ENCODE data around the gene HAUS5.
A peak's percentile ranks its signal among the peaks of the same experiment; 100 is the strongest.
"Not testable (repeated sequence)": the region's sequence is repeated elsewhere in the genome, so short reads cannot be mapped to it uniquely, and the experiment has no call there.

HAUS5 gene

DNA sequence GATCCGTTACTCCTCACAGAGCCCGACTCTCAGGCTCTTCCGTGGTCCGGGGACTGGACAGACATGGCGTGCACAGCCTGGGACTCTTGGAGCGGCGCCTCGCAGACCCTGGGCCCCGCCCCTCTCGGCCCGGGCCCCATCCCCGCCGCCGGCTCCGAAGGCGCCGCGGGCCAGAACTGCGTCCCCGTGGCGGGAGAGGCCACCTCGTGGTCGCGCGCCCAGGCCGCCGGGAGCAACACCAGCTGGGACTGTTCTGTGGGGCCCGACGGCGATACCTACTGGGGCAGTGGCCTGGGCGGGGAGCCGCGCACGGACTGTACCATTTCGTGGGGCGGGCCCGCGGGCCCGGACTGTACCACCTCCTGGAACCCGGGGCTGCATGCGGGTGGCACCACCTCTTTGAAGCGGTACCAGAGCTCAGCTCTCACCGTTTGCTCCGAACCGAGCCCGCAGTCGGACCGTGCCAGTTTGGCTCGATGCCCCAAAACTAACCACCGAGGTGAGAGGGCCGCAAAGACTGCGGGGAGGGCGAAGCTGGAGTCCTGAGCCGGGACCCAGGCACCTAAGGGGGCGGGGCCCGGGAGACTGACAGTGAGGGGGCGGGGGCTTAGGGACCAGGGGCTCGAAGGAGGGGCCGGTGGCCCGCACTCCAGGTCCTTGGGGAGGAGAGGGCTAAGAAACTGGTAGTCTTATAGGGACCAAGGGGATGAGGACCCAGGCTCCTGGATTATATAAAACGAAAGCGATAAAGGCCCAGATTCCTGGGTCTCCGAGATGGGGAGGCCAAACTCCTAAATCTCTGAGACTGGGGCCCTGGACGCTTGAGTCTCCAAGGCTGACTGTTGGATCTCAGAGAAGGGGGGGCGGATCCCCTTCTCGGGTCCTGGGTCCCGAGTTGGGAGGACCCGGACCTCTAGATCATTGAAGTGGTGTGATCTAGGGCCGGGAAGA is 31.0 kb downstream of the HAUS5 start:
- DNase-seq = peak; percentile 34

DNA sequence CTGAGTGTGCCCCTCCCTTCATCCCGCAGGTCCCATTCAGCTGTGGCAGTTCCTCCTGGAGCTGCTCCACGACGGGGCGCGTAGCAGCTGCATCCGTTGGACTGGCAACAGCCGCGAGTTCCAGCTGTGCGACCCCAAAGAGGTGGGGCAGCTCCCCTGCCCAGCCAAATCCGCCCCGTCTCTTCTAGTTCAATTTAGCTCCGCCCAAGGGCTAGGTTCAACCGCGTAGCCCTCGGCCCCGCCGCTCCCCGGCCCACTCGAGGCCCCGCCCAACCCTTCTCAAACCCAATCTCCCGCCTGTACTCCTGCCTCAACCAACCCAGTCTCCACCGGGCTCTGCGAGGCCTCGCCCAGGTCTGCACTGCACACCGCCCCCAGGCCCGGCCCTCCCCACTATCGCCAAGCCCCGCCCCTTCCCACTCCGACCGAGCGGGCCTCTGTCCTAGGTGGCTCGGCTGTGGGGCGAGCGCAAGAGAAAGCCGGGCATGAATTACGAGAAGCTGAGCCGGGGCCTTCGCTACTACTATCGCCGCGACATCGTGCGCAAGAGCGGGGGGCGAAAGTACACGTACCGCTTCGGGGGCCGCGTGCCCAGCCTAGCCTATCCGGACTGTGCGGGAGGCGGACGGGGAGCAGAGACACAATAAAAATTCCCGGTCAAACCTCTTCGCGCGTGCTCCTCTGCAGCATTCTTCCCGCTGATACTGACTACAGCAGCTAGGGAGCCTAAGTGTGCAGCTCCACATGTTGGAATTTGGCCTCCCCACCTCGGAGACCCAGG is 31.9 kb downstream of the HAUS5 start:
- DNase-seq = peak; percentile 76

DNA sequence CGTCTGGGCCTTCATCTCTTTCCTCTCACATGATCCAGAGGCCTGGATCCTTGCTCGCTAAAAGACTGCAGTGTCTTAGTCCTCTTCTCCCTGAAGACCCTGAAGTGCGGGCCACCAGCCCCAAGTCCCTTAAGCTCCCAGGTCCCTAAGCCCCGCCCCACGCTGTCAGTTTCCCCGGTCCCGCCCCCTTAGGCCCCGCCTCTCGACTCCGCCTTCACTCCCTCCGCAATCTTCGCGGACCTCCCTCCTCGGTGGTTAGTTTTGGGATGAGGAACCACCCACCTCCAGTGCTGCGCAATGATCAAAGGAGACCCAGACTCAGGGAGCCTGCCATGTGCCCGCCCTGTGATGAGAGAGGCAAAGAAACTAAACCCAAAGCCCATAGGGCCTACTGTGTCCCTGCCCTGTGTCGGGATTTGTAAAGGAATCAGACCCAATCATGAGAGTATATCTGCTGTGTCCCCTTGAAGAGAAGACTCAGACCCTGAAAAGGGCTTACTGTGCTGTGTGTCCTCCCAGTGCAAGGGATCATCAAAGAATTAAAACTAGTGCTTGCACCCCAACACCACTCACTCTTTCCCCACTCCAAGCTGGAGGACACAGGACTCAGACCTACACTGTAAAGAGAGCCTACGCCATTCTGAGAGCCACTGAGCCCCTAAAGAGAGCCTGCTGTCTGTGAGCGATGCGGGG is 32.6 kb downstream of the HAUS5 start:
- no peak for DNase-seq

DNA sequence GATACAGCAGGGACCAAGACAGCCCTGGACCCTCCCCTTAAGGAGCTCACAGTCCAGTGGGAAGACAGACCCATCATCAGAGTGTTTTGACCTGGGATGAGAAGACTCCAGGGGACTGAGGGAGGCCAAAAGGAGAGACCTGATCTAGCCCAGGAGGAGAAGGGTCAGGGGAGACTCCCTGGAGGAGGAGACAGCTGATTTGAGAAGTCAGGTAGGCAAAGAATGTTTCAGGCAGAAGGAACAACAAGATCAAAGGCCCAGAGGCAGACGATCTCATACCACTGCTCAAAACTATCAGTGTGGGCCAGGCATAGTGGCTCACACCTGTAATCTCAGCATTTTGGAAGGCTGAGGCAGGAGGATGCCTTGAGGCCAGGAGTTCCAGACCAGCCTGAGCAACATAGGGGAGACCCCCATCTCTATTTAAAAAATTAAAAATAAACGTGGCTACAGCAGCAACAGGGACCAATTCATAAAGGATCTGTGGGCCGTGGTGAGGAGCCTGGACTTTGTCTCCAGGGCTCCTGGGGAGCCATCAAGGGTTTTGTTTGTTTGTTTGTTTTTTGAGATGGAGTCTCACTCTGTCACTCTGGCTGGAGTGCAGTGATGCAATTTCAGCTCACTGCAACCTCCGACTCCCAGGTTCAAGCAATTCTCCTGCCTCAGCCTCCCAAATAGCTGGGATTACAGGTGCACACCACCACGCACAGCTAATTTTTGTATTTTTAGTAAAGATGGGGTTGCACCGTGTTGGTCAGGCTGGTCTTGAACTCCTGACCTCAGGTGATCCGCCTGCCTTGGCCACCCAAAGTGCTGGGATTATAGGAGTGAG is 33.4 kb downstream of the HAUS5 start:
- DNase-seq = no peak

DNA sequence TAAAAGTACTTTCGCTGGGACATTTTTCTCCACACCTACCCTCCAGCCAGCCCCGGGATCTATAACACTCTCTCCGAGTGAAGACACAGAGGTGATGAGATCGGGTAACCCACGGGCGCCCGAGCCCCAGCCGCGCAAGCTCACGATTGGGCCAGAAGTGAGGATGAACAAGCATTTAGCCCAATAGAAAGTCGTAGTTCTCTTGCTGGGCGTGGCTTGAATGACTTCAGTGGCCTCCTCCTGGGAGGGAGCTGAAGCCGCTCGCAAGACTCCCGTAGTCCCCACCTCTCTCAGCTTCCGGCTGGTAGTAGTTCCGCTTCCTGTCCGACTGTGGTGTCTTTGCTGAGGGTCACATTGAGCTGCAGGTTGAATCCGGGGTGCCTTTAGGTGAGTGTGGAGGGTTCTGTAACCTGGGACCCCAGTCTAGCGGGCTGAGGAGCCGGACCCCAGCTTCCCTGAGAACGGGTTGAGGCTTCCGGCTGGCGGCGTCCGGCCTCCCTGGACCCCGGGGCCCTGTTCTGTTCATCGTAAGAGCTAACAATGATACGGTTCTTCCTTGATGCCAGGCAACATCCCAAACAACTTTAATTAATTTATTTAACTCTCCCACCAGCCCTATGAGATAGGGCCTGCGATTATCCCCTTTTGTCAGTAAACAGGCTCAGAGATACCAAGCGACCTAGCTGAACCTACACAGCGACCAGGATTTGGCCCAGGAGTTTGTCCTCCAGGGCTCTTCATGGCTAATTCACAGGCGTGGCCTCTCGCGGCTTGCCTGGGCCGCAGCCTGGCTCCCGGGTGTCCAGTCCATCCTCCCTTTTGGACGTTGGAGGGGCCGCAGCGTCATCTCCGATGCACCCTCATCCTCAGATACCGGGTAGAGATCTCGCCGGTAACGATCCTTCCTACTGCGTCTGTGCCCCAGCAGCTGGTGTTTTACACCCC is 35.8 kb downstream of the HAUS5 start, which contains the start of gene COX6B1:
TSS of gene COX6B1 (plus strand) at position 307 of the 945 bp plus-strand sequence. CDS start 2,921 bp downstream, outside the sequence.
- DNase-seq = peak; percentile 94

DNA sequence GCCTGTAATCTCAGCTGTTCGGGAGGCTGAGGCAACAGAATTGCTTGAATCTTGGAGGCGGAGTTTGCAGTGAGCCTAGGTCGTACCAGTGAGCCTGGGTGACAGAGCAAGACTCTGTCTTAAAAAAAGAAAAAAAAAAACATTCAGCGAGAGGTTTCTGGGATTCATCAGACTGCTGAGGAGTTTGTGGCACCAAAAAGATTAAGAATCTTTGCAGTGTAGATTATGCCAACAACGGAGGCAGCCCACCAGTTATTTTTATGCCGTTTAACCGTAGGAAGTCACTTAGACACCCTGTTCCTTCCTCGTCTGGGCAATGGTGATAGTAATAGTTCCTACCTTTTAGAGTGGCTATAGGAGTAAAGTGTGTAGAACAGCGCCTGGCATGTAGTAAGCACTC is 38.0 kb downstream of the HAUS5 start:
- no peak for DNase-seq

DNA sequence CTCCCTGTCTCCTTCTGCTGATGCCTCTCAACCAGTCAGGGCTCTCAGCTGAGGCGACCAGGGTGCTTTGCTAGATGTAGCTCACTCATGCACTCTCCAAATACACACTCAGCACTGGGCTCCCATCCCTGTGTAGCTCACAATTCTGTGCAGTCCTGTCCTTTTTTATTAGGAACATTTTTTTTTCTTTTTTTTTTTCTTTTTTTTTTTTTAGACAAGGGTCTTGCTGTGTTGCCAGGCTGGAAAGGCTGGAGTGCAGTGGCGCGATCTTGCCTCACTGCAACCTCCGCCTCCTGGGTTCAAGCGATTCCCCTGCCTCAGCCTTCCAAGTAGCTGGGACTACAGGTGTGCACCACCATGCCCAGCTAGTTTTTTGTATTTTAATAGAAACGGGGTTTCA is 42.3 kb downstream of the HAUS5 start:
- DNase-seq = not testable (repeated sequence)

DNA sequence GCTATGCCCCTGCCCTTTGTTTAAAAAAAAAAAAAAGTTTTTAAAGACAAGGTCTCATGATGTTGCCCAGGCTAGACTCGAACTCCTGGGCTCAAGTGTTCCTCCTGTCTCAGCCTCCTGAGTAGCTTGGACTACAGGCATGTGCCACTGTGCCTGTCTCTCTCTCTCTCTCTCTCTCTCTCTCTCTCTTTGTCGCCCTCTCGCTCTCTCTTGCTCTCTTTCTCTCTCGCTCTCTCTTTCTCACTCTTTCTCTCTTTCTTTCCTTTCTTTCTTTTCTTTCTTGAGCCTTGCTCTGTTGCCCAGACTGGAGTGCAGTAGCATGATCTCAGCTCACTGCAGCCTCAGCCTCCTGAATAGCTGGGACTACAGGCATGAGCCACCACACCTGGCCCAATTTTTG is 43.1 kb downstream of the HAUS5 start:
- no peak for DNase-seq

DNA sequence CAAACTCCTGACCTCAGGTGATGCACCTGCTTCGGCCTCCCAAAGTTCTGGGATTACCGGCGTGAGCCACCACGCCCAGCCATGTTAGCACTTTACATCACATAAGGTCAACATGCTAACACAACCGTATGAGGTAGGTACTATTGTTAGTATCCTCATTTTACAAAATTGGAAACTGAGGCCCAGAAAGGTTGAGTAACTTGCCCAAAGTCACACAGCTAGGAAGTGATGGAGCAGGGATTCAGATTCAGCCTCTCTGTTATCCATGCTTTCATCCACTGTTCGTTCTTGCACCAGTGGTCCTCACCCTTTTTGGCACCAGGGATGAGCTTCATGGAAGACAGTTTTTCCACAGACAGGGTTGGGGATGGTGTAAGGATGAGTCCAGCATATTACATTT is 44.2 kb downstream of the HAUS5 start:
- DNase-seq = no peak

DNA sequence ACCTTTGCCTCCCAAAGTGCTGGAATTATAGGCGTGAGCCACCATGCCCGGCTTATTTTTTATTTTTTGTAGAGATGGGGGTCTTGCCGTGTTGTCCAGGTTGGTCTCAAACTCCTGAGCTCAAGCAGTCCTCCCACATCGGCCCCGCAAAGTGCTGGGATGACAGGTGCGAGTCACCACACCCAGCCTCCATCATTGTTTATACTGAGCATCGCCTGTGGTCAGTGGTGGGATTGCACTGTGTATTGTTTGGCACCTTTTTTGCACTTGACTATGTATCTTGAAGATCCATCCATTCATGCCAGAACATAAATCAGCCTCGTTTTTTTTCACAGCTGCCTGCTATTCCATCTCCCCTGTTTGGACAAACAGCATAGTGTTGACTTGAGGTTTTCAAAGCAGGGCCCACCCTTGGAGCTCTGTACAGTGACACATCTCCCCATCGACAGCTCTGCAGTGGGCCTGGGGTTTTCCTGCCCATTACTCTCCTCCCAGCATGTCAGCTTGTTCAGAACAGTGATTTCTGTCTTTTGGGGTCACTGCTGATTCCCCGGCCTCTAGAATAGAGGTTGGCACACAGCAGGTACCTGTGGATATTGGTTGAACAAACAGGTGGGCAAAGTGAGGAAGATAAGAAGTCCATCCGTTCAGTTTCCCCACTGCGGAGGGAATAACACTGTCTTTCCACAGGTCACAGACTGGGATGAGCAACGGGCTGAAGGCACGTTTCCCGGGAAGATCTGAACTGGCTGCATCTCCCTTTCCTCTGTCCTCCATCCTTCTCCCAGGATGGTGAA is 45.6 kb downstream of the HAUS5 start:
- DNase-seq = no peak

DNA sequence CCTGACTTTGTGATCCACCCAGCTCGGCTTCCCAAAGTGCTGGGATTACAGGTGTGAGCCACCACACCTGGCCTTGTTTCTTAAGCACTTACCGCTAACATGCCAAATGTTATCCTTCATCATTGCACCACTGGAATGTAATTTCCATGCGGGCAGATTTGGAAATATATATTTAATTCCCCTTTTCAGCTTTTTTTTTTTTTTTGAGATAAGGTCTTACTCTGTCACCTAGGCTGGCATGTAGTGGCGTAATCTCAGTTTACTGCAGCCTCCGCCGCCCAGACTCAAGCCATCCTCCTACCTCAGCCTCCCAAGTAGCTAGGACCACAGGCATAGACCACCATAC is 49.4 kb downstream of the HAUS5 start:
- no peak for DNase-seq

DNA sequence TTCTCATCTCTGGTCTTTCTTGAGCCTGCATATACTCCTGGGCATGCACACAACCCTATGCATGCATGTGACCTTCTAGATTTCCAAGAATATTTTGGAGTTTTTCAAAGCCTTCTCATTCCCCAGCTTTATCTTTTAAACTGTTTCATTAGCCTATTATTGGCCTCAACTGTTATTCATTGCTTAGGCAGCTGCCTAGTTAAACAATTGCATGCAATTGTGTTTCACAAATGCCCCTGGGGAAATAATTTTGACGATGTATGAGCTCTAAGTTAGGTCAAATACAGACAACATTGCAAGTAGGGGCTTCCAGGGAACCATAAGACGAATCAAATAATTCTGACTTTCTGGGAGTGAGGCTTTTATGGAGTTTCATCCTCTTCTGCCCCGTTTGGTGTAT is 51.4 kb downstream of the HAUS5 start:
- no peak for DNase-seq

DNA sequence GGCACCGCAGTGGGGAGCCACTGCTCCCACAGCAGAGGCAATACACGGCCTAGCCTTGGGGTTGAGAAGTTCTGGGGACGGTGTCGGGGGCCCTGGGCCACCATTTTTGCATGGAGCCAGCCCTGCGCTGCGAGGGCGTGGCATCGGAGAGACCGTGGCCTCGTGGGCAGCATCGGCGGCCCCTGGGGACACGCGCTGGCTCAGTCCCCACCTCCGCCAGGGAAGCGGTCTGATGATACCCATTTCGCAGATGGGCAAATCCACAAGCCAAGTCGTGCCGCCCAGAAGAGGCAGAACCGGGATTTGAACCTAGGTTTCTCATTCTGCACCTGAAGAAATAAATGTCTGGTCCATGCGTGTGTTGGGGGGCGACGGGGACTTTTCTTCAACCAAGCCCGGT is 52.6 kb downstream of the HAUS5 start:
- DNase-seq = no peak

DNA sequence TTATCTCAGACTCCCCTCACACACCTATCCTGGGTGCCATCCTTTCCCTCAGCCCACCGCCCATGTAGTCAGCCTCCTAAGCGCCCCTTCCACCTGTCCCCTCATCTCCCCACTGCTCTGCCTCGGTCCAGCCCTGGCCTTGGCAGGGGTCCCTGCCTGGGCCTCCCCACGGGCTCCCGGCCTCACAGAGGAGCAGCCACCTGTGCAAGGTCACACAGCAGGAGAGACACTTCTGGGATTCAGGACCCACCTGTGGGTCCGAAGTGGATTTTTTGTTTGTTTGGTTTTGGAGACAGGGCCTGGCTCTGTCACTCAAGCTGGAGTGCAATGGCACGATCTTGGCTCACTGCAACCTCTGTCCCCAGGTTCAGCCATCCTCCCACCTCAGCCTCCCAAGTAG is 53.1 kb downstream of the HAUS5 start:
- no peak for DNase-seq

DNA sequence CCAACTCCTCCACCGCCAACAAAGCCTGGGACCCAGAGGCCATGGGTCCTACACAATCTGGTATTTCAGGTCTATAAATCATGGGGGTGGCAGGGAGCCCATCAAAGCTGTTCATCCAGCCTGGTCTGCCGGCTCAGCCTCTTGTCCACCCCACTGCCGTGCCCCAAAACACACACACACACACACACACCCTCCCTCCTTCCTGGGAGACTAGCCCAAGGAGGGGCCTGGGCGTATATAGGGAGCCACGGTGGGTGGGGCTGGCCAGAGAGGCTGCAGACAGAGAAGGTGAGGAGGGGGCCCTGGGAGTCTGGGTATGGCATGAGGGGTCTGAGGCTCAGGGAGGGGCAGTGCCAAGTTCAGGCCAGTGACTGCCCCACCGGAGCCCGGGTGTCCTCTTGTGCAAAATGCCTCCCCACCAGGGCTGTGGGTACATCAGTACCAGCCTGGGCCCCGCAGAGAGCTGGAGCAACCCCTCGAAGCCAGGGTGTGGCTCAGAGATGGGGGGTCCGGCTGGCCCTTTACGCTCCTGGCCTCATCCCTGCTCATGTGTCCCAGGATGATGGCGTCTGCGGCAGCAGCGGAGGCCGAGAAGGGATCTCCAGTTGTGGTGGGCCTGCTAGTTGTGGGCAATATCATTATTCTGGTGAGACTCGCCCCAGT is 53.8 kb downstream of the HAUS5 start, which contains the start of gene UPK1A:
TSS of gene UPK1A (plus strand) at position 267 of the 663 bp plus-strand sequence. CDS start at position 563, 296 bp downstream.
- no peak for DNase-seq

DNA sequence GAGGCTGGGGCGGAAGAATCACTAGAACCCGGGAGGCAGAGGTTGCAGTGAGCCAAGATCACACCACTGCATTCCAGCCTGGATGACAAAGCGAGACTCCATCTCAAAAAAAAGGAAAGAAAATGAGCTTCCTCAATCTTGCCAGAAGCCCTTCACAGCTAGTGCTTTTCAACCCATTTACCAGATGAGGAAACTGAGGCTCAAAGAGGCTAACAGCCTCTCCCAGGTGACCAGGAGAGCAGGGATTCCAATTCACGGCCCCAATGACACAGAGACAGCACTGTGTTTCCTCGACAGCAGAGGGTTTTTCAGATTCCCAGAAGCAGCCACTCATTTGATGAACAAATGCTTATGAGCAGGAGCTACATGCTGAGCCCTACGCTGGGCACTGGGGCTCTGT is 57.0 kb downstream of the HAUS5 start:
- no peak for DNase-seq

DNA sequence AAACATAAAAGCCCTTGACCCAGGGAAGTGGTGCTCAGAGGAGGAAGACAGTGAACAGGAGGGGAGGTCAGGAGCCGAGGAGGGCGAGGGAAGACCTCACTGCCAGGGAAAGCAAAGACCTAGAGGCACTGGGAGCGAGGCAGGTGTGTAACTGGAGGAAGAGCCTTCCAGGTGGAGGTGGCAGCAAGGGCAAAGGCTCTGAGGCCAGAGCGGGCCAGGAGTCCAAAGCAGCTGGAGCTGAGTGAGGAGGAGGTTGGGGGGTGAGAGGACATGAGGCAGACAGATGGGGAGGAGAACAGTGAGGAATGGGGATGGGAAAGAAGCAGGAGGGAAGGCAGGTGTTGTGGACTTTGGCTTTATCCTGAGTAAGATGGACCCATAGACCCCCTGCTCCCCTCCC is 57.4 kb downstream of the HAUS5 start:
- no peak for DNase-seq

DNA sequence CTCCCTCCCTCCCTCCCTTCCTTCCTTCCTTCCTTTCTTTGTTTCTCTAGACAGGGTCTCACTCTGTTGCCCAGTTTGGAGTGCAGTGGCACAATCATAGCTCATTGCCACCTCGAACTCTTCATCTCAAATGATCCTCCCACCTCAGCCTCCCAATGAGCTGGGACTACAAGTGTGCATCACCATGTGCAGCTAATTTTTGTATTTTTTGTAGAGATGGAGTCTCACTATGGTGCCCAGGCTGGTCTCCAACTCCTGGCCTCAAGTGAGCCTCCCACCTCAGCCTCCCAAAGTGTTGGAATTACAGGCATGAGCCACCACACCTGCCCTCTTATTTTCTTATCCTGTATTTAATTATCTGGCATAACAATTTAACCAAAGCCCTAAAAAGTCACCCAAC is 58.2 kb downstream of the HAUS5 start:
- DNase-seq = no peak

DNA sequence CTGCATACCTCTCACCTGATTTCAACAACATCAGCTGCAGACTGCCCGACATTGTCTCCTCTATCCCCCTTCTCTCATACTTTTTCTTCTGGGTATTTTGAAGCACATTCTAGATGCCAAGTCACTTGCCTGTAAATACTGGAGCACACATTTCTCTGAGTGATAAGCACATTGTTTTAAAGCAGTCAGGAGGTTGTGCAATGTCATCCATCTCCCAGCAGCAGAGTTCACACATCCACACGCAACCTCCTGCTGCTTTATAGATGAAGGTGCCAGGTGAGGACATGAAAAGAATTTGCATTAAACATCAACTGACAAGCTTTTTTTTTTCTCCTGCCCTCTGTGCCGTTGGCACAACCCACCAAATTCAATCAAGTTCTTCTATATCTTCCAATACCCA is 59.3 kb downstream of the HAUS5 start:
- no peak for DNase-seq

Data from NCI-H2107 (cell line).